ENCODE data around the gene HYCC2. TPM values are rescaled to one million over a fixed set of nuclear protein-coding genes. Genes with fewer than 3 reads are reported as not detected.

Gene HYCC2
- total and polyA plus RNA-seq, 2 of the 8 experiments (the other 6 are each of a cell fraction or from before 2014, with no cell fraction given), result 0.86 to 8.0 TPM

DNA sequence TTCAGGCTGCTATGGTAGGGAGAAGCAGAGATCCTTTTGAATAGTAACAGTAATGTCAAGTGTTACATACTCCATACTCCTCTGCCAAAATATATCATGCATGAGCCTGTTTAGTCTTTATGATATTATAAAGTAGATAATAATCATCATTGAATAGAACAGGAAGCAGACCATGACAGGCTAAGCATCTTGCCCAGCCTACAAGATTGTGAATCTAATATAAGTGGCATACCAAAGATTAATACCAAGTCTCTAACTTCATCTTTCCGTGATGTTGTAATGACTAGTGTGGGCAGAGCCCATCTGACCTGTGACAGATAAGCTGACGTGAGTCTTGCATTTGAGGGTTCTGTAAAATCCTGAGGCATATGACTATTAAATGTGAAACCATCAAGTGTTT, 13.4 kb upstream of the HYCC2 start (continued):
- TF ChIP-seq, protein P1, sequence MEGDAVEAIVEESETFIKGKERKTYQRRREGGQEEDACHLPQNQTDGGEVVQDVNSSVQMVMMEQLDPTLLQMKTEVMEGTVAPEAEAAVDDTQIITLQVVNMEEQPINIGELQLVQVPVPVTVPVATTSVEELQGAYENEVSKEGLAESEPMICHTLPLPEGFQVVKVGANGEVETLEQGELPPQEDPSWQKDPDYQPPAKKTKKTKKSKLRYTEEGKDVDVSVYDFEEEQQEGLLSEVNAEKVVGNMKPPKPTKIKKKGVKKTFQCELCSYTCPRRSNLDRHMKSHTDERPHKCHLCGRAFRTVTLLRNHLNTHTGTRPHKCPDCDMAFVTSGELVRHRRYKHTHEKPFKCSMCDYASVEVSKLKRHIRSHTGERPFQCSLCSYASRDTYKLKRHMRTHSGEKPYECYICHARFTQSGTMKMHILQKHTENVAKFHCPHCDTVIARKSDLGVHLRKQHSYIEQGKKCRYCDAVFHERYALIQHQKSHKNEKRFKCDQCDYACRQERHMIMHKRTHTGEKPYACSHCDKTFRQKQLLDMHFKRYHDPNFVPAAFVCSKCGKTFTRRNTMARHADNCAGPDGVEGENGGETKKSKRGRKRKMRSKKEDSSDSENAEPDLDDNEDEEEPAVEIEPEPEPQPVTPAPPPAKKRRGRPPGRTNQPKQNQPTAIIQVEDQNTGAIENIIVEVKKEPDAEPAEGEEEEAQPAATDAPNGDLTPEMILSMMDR (IDR thresholded peaks at IDR 0.05; ENCODE audit: control extremely low read depth in 1 of 3, insufficient read depth in 1 of 3, low read depth in 1 of 3, low read length in 3 of 3), result no peak
- TF ChIP-seq EZH2 (IDR thresholded peaks at IDR 0.05; ENCODE audit: low read depth, low read length, severe bottlenecking), result no peak
- TF ChIP-seq TEAD4 (IDR thresholded peaks at IDR 0.05; ENCODE audit: low read depth, low read length), result no peak
- no peak for TF ChIP-seq NRF1 (IDR thresholded peaks at IDR 0.05; ENCODE audit: low read depth, low read length)
- TF ChIP-seq GTF2F1 (IDR thresholded peaks at IDR 0.05; ENCODE audit: borderline replicate concordance, low read depth, low read length), result no peak
- TF ChIP-seq FOSL1 (IDR thresholded peaks at IDR 0.05; ENCODE audit: insufficient read depth, low read depth, low read length), result no peak
- TF ChIP-seq SP1 (IDR thresholded peaks at IDR 0.05; ENCODE audit: low read depth, low read length), result no peak
- TF ChIP-seq, protein P2, sequence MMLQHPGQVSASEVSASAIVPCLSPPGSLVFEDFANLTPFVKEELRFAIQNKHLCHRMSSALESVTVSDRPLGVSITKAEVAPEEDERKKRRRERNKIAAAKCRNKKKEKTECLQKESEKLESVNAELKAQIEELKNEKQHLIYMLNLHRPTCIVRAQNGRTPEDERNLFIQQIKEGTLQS (IDR thresholded peaks at IDR 0.05; ENCODE audit: insufficient read depth, low read depth, low read length), result no peak

Measured in H1 (cell line).